Thoracic aorta (tissue), 2 donors: ENCODE measurements around the gene MALSU1. TPM values are rescaled to one million over a fixed set of nuclear protein-coding genes. Genes with fewer than 3 reads are reported as not detected.
"Not testable (repeated sequence)": the region's sequence is repeated elsewhere in the genome, so short reads cannot be mapped to it uniquely, and the experiment has no call there.

Source experiments
- ATAC-seq: fragments of 150-250 bp; one replicate; pipeline ENCODE4 v1.8.0; 2017; ENCODE audit warnings: low read depth; ENCODE audit not compliant: insufficient number of reproducible peaks, low FRiP score
- DNase-seq: peaks from one replicate; pipeline ENCODE4 v3.0.0-alpha.2; 2020; ENCODE audit warnings: low spot score
- H3K27ac ChIP-seq, 2 donors: fragments of 200-600 bp; sonication (generic); 1 replicate in 1 of 2; 2 replicates in 1 of 2; pipeline ENCODE4 v1.5.1; 2016; ENCODE audit warnings: mild to moderate bottlenecking in 2 of 2, moderate library complexity in 2 of 2
- H3K27me3 ChIP-seq: fragments of 200-600 bp; sonication (generic); replicated peaks from 2 replicates; pipeline ENCODE4 v1.6.0; 2016; ENCODE audit warnings: mild to moderate bottlenecking; ENCODE audit not compliant: insufficient read depth
- H3K36me3 ChIP-seq: fragments of 200-600 bp; sonication (generic); one replicate; pipeline ENCODE4 v1.5.1; 2016
- H3K4me1 ChIP-seq, 2 donors: fragments of 200-600 bp; sonication (generic); 1 replicate in 1 of 2; 2 replicates in 1 of 2; pipeline versions ENCODE4 v1.5.1 to v1.6.0; 2016; ENCODE audit warnings: low read depth in 2 of 2, mild to moderate bottlenecking in 1 of 2; ENCODE audit not compliant: control insufficient read depth in 1 of 2
- H3K4me3 ChIP-seq: fragments of 200-600 bp; sonication (generic); 2 replicates; pipeline ENCODE4 v1.5.1; 2016; ENCODE audit warnings: mild to moderate bottlenecking
- H3K9me3 ChIP-seq: fragments of 200-600 bp; sonication (generic); 2 replicates; pipeline ENCODE4 v1.5.1; 2016
- CTCF ChIP-seq: fragments of 200-600 bp; sonication (generic); IDR thresholded peaks from one replicate; pipeline ENCODE4 v1.5.1; 2019; ENCODE audit warnings: antibody characterized with exemption
- total RNA-seq, 2 donors: library from RNA; depleted of rRNA; stranded (reverse); fragments of >200 nt; gene quantifications; one replicate each; pipeline versions ENCODE4 v1.1.0 to v1.2.3, GENCODE V29; 2016

The MALSU1 gene
- total RNA-seq, 2 donors from 2014 or later, result 18.1 to 65.7 TPM

- Histone ChIP-seq H3K9me3 (no peaks in the 10 kb centered on the region), H3K36me3 (peaks cover 5% of the 10 kb centered on the region), H3K4me3 (peak overlapping the region; percentile 85), H3K27me3 (no peaks in the 10 kb centered on the region), H3K27ac (peak overlapping the region; percentile 84 to 86), H3K4me1 (peaks cover 17 to 49% of the 10 kb centered on the region in 2 donors)
- no peak for ATAC-seq
- no peak for DNase-seq
- no peak for TF ChIP-seq CTCF
Measured at GRCh38 chr7:23299770-23300300, 696 bp downstream of the MALSU1 start.

- H3K4me1 ChIP-seq, result peaks cover 0 to 20% of the 10 kb centered on the region in 2 donors
- ATAC-seq (no peak), DNase-seq (no peak)
- no peaks in the 10 kb centered on the region for H3K27me3 ChIP-seq
- no peak overlapping the region for H3K4me3 ChIP-seq
- H3K9me3 ChIP-seq, result no peaks in the 10 kb centered on the region
- peaks cover 27% of the 10 kb centered on the region for H3K36me3 ChIP-seq
- no peak for TF ChIP-seq CTCF
- no peak overlapping the region for H3K27ac ChIP-seq
Measured at GRCh38 chr7:23306936-23307521, 7.9 kb downstream of the MALSU1 start.

GRCh38 chr7:23308754-23309153 is 9.6 kb downstream of the MALSU1 start:
- Histone ChIP-seq H3K4me3 (no peak overlapping the region), H3K27ac (no peak overlapping the region), H3K9me3 (no peaks in the 10 kb centered on the region), H3K36me3 (peaks cover 27% of the 10 kb centered on the region), H3K4me1 (peaks cover 0 to 3% of the 10 kb centered on the region in 2 donors), H3K27me3 (no peaks in the 10 kb centered on the region)
- ATAC-seq (no peak), DNase-seq (no peak)
- TF ChIP-seq CTCF, result no peak

GRCh38 chr7:23312141-23312540 is 13.0 kb downstream of the MALSU1 start:
- H3K4me1 ChIP-seq, H3K9me3 ChIP-seq, H3K27me3 ChIP-seq, H3K4me3 ChIP-seq, DNase-seq, H3K27ac ChIP-seq, ATAC-seq: not testable (repeated sequence)
- H3K36me3 ChIP-seq, result peaks cover 22% of the 10 kb centered on the region

GRCh38 chr7:23315366-23315765 is 16.2 kb downstream of the MALSU1 start:
- no peaks in the 10 kb centered on the region for H3K36me3 ChIP-seq
- no peaks in the 10 kb centered on the region for H3K27me3 ChIP-seq
- no peak overlapping the region for H3K4me3 ChIP-seq
- no peak for TF ChIP-seq CTCF
- DNase-seq, result no peak
- H3K27ac ChIP-seq, result no peak overlapping the region
- H3K4me1 ChIP-seq, result no peaks in the 10 kb centered on the region
- no peaks in the 10 kb centered on the region for H3K9me3 ChIP-seq
- no peak for ATAC-seq

- ATAC-seq (no peak), DNase-seq (no peak)
- H3K27me3 ChIP-seq, result no peaks in the 10 kb centered on the region
- H3K36me3 ChIP-seq, result no peaks in the 10 kb centered on the region
- peaks cover 0 to 5% of the 10 kb centered on the region in 2 donors for H3K4me1 ChIP-seq
- no peaks in the 10 kb centered on the region for H3K9me3 ChIP-seq
- H3K27ac ChIP-seq, result no peak overlapping the region
- no peak for TF ChIP-seq CTCF
- H3K4me3 ChIP-seq, result no peak overlapping the region
Measured at GRCh38 chr7:23331132-23331531, 32.0 kb downstream of the MALSU1 start.
